Erythroblast (primary cell): ENCODE results near the gene GNB5.

ENCODE experiments used
- GATA1 ChIP-seq: IDR thresholded peaks from 2 replicates; pipeline ENCODE4 v1.6.1; 2011; ENCODE audit warnings: low read depth, mild to moderate bottlenecking, control low read depth, low read length, moderate library complexity
- POLR2A ChIP-seq: IDR thresholded peaks from 2 replicates; pipeline ENCODE4 v1.6.1; 2011; ENCODE audit warnings: mild to moderate bottlenecking, low read length

DNA sequence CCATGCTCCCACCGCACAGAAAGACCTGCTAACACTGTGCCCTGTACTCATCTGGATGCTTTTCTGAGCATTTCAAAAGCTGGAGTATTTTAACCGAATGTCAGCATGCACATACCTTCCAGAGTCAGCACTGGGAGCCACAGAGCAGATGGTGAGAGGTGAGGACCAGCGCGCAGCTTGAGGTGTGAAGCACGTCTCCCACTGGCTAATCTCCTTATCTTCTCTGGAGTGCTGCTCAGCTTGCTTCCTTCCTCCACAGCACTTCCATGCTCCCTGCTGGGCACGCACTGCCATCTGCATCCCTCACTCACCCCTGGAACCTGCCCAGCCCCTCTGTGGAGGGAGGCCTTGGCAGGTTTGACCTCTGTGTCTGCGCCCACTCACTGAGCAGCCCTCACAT lies at the start of gene GNB5:
- no peak for TF ChIP-seq POLR2A
- TF ChIP-seq GATA1, result no peak
